ENCODE measurements around the gene MAN1C1. TPM values are rescaled to one million over a fixed set of nuclear protein-coding genes. Genes with fewer than 3 reads are reported as not detected.

MAN1C1 gene
- total and polyA plus RNA-seq, 2 donors from 2014 or later = 31.7 to 65.5 TPM

GRCh38 chr1:25779894-25780293 is 163.3 kb downstream of the MAN1C1 start:
- peaks cover 0 to 2% (median 0%) of the 10 kb centered on the region in 3 donors for H3K36me3 ChIP-seq (ENCODE audit: control insufficient read depth in 2 of 3, insufficient read depth in 3 of 3, low read length in 3 of 3)
- DNase-seq (no peak), FAIRE-seq (no peak)
- H3K9ac ChIP-seq (ENCODE audit: low read length in 3 of 3) = no peak overlapping the region
- no peak for TF ChIP-seq CTCF (IDR thresholded peaks at IDR 0.05; ENCODE audit: borderline replicate concordance, extremely low read depth, insufficient read depth)
- H3K4me1 ChIP-seq (ENCODE audit: control insufficient read depth in 2 of 3, insufficient read depth in 2 of 3, low read depth in 1 of 3, low read length in 3 of 3) = peaks cover 0 to 9% (median 0%) of the 10 kb centered on the region in 3 donors
- H3K27me3 ChIP-seq (ENCODE audit: control insufficient read depth, insufficient read depth, low read length) = no peaks in the 10 kb centered on the region
- H3K4me3 ChIP-seq (ENCODE audit: low read length in 3 of 3) = no peak overlapping the region
- H3K9me3 ChIP-seq (ENCODE audit: control insufficient read depth in 2 of 3, insufficient read depth in 1 of 3, low read length in 3 of 3) = no peaks in the 10 kb centered on the region
- H3K27ac ChIP-seq (ENCODE audit: low read depth in 2 of 2, low read length in 2 of 2) = no peak overlapping the region
- intact Hi-C loops (cut with DNase I) = no loop called here

- H3K27ac ChIP-seq (ENCODE audit: low read depth in 2 of 2, low read length in 2 of 2) = no peak overlapping the region
- H3K4me1 ChIP-seq (ENCODE audit: control insufficient read depth in 2 of 3, insufficient read depth in 2 of 3, low read depth in 1 of 3, low read length in 3 of 3) = peaks cover 0 to 2% (median 0%) of the 10 kb centered on the region in 3 donors
- H3K27me3 ChIP-seq (ENCODE audit: control insufficient read depth, insufficient read depth, low read length) = no peaks in the 10 kb centered on the region
- DNase-seq (peak in 1 of 5 donors; percentile 47), FAIRE-seq (no peak)
- no peak overlapping the region for H3K4me3 ChIP-seq (ENCODE audit: low read length in 3 of 3)
- H3K9me3 ChIP-seq (ENCODE audit: control insufficient read depth in 2 of 3, insufficient read depth in 1 of 3, low read length in 3 of 3) = no peaks in the 10 kb centered on the region
- H3K9ac ChIP-seq (ENCODE audit: low read length in 3 of 3) = no peak overlapping the region
- peaks cover 0 to 2% (median 0%) of the 10 kb centered on the region in 3 donors for H3K36me3 ChIP-seq (ENCODE audit: control insufficient read depth in 2 of 3, insufficient read depth in 3 of 3, low read length in 3 of 3)
- no peak for TF ChIP-seq CTCF (IDR thresholded peaks at IDR 0.05; ENCODE audit: borderline replicate concordance, extremely low read depth, insufficient read depth)
- intact Hi-C loops (cut with DNase I) = no loop called here
Observed at GRCh38 chr1:25780318-25781129, 163.9 kb downstream of the MAN1C1 start.

- no peaks in the 10 kb centered on the region for H3K27me3 ChIP-seq (ENCODE audit: control insufficient read depth, insufficient read depth, low read length)
- no peak overlapping the region for H3K9ac ChIP-seq (ENCODE audit: low read length in 3 of 3)
- H3K4me3 ChIP-seq (ENCODE audit: low read length in 3 of 3) = no peak overlapping the region
- H3K4me1 ChIP-seq (ENCODE audit: control insufficient read depth in 2 of 3, insufficient read depth in 2 of 3, low read depth in 1 of 3, low read length in 3 of 3) = peaks cover 0 to 2% (median 0%) of the 10 kb centered on the region in 3 donors
- no peak for FAIRE-seq
- H3K27ac ChIP-seq (ENCODE audit: low read depth in 2 of 2, low read length in 2 of 2) = no peak overlapping the region
- intact Hi-C loops (cut with DNase I) = no loop called here
- no peaks in the 10 kb centered on the region for H3K9me3 ChIP-seq (ENCODE audit: control insufficient read depth in 2 of 3, insufficient read depth in 1 of 3, low read length in 3 of 3)
- no peak for DNase-seq
- peaks cover 0 to 2% (median 0%) of the 10 kb centered on the region in 3 donors for H3K36me3 ChIP-seq (ENCODE audit: control insufficient read depth in 2 of 3, insufficient read depth in 3 of 3, low read length in 3 of 3)
- TF ChIP-seq CTCF (IDR thresholded peaks at IDR 0.05; ENCODE audit: borderline replicate concordance, extremely low read depth, insufficient read depth) = no peak
Observed at GRCh38 chr1:25781130-25781433, 164.5 kb downstream of the MAN1C1 start.

Measured in kidney (tissue), 14 donors.